Uterus (tissue), 4 donors: Measurements from ENCODE around the gene CNTFR. TPM values are rescaled to one million over a fixed set of nuclear protein-coding genes. Genes with fewer than 3 reads are reported as not detected.
A peak's percentile ranks its signal among the peaks of the same experiment; 100 is the strongest.

Experiments
- DNase-seq, 2 donors: peaks; one replicate each; pipeline ENCODE4 v3.0.0-alpha.2; 2019 to 2020
- H3K27ac ChIP-seq, 2 donors: fragments of 200-600 bp; sonication (generic); 1 replicate in 1 of 2; 2 replicates in 1 of 2; pipeline ENCODE4 v1.5.1; 2016 to 2018
- H3K27me3 ChIP-seq, 2 donors: fragments of 200-600 bp; sonication (generic); one replicate each; pipeline ENCODE4 v1.5.1; 2018 to 2019; ENCODE audit warnings: control low read depth in 1 of 2
- H3K36me3 ChIP-seq, 2 donors: fragments of 200-600 bp; sonication (generic); one replicate each; pipeline ENCODE4 v1.5.1; 2019; ENCODE audit warnings: control low read depth in 1 of 2
- H3K4me1 ChIP-seq, 2 donors: fragments of 200-600 bp; sonication (generic); one replicate each; pipeline ENCODE4 v1.5.1; 2018 to 2019; ENCODE audit warnings: control low read depth in 1 of 2
- H3K4me3 ChIP-seq, 2 donors: fragments of 200-600 bp; sonication (generic); 1 replicate in 1 of 2; 2 replicates in 1 of 2; pipeline ENCODE4 v1.5.1; 2018 to 2019; ENCODE audit warnings: mild to moderate bottlenecking in 1 of 2
- H3K9me3 ChIP-seq, 2 donors: fragments of 200-600 bp; sonication (generic); one replicate each; pipeline ENCODE4 v1.5.1; 2019; ENCODE audit warnings: control low read depth in 1 of 2
- POLR2A ChIP-seq, 2 donors: fragments of 450-650 bp; IDR thresholded peaks; one replicate each; pipeline ENCODE4 v1.6.1; 2016; ENCODE audit warnings: antibody characterized with exemption in 2 of 2, mild to moderate bottlenecking in 1 of 2, moderate library complexity in 1 of 2
- intact Hi-C: fragments of 100-400 bp; cut with DNase I; formaldehyde crosslinking; loops from one replicate; pipeline ENCODE4 v1.15.1; 2023; ENCODE audit warnings: low total_unique reads
- total RNA-seq, 4 donors: library from RNA; depleted of rRNA in 3 of 4; stranded (reverse); fragments of >200 nt in 3 of 4; gene quantifications; one replicate each; pipeline versions ENCODE4 v1.1.0 to v1.2.4, GENCODE V29; 2014 to 2023
- TF ChIP-seq, protein P1 (sequence below), 4 experiments: fragments of 200-600 bp in 2 of 4; fragments of 450-650 bp in 2 of 4; sonication (generic) in 2 of 4; IDR thresholded peaks; one replicate each; pipeline ENCODE4 v1.5.1; 2016 to 2019; ENCODE audit warnings: antibody characterized with exemption in 4 of 4, mild to moderate bottlenecking in 2 of 4, moderate library complexity in 1 of 4
- donor health status: DM: yes; HTN: yes; CAD: no.

CNTFR gene
- total RNA-seq, 4 donors from 2014 or later, result 0.59 to 14.7 (median 6.6) TPM; not detected in 1

DNA sequence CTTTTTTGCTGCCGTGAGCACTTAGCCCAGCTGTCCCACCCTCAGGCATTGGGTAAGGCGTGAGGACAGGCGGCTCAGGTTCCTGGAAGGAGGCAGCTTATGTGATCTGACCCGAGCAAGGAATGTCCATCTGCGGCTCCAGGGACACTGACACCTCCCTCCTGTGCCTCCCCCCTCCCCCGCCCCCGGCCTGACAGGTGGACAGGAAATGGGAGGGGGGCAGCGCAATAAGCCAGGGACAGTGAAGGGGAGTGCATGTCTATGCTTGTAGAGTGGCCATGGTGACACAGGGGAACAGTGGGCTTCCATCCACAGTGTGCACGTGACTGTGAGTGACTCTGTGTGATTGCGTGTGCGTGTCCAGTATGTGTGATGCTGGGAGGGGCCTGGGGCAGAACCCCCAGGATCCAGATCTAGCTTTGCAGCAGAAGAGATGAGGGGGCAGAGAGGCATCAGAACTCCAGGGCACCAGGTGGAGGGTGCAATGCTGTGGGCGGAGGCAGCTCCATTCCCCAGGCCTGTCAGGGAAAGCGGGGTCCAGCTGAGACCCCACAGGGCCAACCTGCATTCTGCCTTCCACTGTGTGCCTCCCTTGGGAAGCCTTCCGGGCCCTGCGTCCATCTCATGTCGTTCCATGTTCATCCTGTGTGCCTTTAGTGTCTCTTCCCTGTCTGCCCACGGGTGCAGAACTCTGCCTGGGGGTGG is 30.5 kb downstream of the CNTFR start:
- TF ChIP-seq, protein P1, sequence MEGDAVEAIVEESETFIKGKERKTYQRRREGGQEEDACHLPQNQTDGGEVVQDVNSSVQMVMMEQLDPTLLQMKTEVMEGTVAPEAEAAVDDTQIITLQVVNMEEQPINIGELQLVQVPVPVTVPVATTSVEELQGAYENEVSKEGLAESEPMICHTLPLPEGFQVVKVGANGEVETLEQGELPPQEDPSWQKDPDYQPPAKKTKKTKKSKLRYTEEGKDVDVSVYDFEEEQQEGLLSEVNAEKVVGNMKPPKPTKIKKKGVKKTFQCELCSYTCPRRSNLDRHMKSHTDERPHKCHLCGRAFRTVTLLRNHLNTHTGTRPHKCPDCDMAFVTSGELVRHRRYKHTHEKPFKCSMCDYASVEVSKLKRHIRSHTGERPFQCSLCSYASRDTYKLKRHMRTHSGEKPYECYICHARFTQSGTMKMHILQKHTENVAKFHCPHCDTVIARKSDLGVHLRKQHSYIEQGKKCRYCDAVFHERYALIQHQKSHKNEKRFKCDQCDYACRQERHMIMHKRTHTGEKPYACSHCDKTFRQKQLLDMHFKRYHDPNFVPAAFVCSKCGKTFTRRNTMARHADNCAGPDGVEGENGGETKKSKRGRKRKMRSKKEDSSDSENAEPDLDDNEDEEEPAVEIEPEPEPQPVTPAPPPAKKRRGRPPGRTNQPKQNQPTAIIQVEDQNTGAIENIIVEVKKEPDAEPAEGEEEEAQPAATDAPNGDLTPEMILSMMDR (IDR thresholded peaks at IDR 0.05), result no peak
- TF ChIP-seq POLR2A (IDR thresholded peaks at IDR 0.05), result no peak
- no peak for DNase-seq
- Histone ChIP-seq H3K27ac (peak overlapping the region in 1 of 2 donors; percentile 49), H3K9me3 (no peaks in the 10 kb centered on the region), H3K27me3 (no peaks in the 10 kb centered on the region), H3K4me1 (peaks cover 0 to 13% of the 10 kb centered on the region in 2 donors), H3K36me3 (no peaks in the 10 kb centered on the region), H3K4me3 (no peak overlapping the region)
- intact Hi-C loops, result no loop called here

DNA sequence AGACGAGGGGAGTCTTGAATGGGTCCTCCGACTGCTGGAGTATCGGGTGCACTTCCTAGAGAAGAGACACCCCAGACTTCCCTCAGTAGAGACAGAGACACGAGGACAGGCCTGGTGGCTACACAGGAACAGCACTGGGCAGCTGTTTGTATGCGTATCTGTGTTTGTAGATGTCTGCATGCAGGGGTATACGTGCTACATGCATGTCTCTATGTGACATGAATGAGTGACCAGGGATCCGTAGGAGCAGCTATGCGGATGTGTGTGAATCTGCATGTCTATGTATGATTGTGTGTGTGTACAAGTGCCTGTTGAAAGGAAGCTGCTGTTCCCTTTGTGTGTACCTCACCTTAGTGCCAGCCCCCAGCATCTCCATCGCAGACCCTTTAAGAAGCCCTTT is 31.2 kb downstream of the CNTFR start:
- intact Hi-C loops, result no loop called here
- no peak overlapping the region for H3K27ac ChIP-seq
- DNase-seq, result no peak
- H3K9me3 ChIP-seq, result no peaks in the 10 kb centered on the region
- TF ChIP-seq POLR2A (IDR thresholded peaks at IDR 0.05), result no peak
- TF ChIP-seq, protein P1 (IDR thresholded peaks at IDR 0.05), result no peak
- H3K36me3 ChIP-seq, result no peaks in the 10 kb centered on the region
- no peaks in the 10 kb centered on the region for H3K27me3 ChIP-seq
- peaks cover 0 to 13% of the 10 kb centered on the region in 2 donors for H3K4me1 ChIP-seq
- H3K4me3 ChIP-seq, result no peak overlapping the region

DNA sequence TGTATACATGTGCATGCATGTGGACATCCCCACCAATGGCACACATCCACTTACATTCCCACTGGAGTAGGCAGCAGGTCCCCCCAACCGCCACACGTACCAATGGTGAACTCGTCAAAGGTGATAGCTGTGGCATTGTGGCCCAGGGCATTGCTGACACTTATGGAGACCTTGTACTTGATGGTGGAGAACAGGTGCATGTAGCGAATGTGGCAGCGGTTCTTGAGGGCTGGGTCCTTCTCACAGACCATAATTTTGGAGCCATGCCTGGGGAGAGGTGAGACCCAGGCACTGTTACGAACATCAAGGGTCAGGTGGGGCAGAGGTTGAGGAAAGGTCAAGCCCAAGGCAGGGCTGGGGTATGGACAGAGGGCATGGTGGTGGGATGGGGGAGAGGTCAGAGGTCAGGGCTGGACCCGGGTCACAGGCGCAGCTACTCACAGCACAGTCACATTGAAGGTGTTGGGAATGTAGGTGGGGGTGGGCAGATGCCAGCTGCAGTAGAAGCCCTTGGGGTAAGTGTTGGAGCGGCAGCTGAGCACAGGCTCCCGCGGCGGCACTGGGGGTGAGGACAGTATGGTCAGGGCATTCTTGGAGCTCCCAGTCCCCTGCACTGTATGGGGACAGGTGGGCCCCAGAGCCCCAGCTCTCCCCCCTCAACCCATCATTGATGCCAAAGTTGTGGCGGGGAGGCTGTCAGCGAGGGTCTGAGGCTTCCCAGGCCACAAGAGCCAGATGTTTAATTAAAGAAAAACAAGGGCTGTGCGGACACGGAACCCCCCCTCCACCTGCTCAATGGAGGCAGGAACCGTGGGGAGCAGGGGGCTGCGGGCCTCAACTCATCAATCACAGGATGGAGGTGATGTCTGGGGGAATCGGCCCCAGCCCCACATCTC is 31.9 kb downstream of the CNTFR start:
- Histone ChIP-seq H3K4me1 (peaks cover 0 to 13% of the 10 kb centered on the region in 2 donors), H3K4me3 (no peak overlapping the region), H3K9me3 (no peaks in the 10 kb centered on the region), H3K27ac (no peak overlapping the region), H3K36me3 (no peaks in the 10 kb centered on the region), H3K27me3 (no peaks in the 10 kb centered on the region)
- TF ChIP-seq, protein P1 (IDR thresholded peaks at IDR 0.05), result no peak
- TF ChIP-seq POLR2A (IDR thresholded peaks at IDR 0.05), result no peak
- no peak for DNase-seq
- intact Hi-C loops, result no loop called here

DNA sequence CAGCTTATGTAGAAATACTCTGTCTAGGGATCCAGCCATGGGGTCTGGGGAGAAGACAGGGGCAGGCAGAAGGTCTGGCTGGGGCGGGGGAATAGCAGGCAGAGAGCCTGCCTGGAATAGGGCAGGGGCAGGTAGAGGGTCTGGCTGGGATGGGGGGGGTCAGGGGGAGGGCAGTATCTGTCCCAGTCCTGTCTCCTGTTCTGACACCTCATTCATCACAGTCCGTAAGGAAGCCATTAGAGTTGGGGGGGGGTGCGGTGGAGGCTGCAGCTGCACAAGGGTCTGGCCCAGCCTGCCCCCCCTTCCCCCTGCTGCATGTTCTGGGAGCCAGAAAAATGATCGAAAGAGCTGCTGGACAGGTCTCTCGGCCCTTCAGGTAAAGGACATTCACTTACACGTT is 32.6 kb downstream of the CNTFR start:
- no peak overlapping the region for H3K27ac ChIP-seq
- no peaks in the 10 kb centered on the region for H3K36me3 ChIP-seq
- no peaks in the 10 kb centered on the region for H3K27me3 ChIP-seq
- H3K4me1 ChIP-seq, result peaks cover 0 to 13% of the 10 kb centered on the region in 2 donors
- no peaks in the 10 kb centered on the region for H3K9me3 ChIP-seq
- no peak for DNase-seq
- no peak for TF ChIP-seq POLR2A (IDR thresholded peaks at IDR 0.05)
- no peak overlapping the region for H3K4me3 ChIP-seq
- intact Hi-C loops, result no loop called here

DNA sequence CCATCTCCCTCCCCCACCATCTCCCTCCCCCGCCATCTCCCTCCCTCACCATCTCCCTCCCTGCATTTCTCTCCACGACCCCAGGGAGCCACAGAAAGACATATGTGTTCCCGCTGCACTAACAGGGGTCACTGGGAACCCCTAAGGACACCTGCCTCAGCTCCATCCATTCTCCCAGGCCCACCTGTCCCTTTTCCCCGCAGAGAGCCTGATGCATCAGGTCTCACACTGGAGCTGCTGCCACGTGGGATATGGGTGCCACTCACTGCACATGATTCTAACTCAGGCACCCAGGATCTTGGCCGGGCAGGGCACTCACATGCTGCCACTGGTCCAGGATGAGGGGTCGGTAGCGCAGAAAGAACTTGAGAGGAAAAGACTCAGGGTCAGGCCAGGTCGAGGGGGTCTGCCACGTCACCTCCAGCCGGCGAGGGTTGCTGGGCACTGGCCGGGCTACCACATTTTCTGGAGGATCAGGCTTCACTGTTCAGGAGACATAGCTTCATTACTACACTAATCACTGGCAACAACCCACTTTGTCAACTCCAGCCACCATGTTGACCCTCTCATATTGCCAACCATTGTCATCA is 33.5 kb downstream of the CNTFR start:
- Histone ChIP-seq H3K27ac (no peak overlapping the region), H3K4me1 (peaks cover 0 to 13% of the 10 kb centered on the region in 2 donors), H3K4me3 (no peak overlapping the region), H3K9me3 (no peaks in the 10 kb centered on the region), H3K36me3 (no peaks in the 10 kb centered on the region), H3K27me3 (no peaks in the 10 kb centered on the region)
- intact Hi-C loops, result no loop called here
- TF ChIP-seq, protein P1 (IDR thresholded peaks at IDR 0.05), result no peak
- TF ChIP-seq POLR2A (IDR thresholded peaks at IDR 0.05), result no peak
- no peak for DNase-seq
